GM19372 (cell line): ENCODE measurements around the gene PTPRN2.

ENCODE experiments used
- ATAC-seq: cut with Tn5 transposase; IDR thresholded peaks from one replicate; pipeline ENCODE4 v1.9.1; 2021; ENCODE audit warnings: mild to moderate bottlenecking, low read depth, moderate library complexity; ENCODE audit not compliant: unreplicated experiment

The PTPRN2 gene

DNA sequence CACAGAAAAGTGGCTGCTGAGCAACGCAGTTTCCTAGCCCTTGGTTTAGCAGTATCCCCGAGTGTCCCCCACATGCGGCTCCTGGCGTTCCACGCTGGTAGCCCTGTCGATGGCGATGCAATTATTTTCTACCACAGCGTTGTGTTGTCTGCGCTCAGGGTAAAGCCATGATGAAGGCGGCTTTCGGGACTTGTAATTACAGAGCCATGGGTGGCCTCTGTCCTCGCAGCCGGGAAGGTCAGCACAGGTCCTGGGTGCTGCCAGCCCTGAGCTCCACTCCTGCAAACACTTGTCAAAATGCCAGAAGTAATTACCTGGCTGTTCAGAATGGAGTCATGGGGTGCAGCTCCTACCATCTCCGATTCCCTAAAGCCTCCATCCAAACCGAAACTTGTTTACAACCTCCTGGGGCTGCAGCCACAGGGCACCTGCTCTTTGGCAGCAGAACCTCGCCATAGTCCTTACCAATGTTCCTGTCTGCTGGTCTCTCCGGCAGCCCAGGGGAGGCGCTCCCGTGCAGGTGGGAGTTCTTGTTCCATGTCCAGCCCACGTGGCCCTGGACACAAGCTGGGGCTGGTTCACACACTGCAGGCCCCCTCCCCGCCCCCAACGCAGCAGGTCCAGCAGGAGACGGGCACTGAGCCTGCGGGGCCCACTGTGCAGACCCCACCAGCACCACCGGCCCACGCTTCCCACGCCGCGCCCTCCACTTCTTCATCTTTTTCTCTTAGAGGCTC lies 512.6 kb downstream of the PTPRN2 start:
- no peak for ATAC-seq

DNA sequence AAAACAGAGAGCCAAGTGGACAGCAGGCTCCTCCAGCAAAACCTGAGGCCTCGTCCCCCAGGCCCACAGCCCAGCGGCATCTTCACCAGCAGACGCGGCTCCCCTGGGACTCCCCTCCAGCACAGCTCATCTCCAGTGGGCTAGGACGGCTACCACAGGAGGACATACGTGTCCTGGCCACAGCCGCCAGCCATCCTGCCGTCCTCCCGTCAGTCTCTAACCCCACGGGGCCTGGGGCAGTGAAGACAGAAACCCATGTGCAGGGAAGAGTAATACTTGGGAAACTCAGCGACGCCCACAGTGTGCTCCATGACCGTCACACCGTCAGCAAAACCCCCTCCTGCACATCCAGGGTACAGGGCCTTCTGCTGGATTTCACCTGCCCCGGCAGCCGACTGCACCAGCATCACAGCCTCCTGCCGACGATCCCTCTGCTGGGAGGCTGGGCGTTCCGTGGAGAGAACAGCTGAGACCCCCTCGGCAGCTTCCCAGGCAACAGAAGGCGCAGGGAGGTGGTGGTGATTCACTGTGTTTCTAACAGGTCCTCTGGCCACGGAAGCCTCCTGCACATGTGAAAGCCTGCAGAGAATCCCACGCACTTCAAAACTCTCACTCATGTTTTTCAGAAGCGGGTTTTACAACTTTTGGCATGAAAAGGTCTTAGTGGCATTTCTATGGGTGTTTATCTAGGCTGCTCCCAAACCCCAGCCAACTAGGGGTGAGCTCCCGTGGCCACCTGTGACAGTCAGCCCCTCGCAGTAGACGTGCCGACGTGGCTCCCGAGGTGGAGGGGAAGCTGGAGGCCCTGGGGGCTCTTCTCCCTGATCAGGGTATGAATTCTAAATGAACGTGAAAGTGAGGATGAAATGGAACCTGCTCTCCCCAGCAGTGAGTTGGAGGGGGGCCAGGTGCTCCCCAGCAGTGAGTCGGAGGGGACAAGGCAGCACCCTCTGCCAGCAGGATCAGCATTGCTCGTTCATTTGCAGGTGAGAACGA lies 513.5 kb downstream of the PTPRN2 start:
- no peak for ATAC-seq

DNA sequence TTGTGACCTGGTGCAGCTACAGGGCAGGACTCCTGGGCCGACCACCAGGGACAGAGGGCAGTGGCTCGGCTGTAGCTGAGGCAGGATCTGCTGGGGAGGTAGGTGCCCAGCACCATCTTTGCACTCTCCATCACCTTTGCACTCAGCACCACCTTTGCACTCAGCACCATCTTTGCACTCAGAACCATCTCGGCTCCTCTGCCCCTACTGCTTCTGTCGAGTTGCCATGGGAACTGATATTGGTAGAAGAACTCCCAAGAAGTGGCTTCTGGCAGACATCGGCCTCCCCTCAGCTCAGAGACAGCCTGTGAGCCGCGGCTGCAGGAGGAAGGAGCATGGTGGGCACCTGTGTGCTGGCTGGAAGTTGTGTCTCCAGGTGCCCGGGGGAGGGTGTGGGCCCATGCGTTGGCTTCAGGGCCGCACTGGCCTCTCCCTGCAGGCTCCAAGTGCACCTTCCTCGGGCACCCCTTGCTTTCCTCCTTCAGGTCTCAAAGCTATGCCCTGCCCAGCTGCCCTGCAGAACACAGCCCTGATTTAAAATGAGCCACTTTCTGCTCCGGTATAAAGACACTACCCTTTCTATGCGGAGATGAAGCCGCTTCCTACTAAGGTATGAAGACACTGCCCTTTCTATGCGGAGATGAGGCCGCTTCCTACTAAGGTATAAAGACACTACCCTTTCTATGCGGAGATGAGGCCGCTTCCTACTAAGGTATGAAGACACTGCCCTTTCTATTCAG lies 514.5 kb downstream of the PTPRN2 start:
- no peak for ATAC-seq

DNA sequence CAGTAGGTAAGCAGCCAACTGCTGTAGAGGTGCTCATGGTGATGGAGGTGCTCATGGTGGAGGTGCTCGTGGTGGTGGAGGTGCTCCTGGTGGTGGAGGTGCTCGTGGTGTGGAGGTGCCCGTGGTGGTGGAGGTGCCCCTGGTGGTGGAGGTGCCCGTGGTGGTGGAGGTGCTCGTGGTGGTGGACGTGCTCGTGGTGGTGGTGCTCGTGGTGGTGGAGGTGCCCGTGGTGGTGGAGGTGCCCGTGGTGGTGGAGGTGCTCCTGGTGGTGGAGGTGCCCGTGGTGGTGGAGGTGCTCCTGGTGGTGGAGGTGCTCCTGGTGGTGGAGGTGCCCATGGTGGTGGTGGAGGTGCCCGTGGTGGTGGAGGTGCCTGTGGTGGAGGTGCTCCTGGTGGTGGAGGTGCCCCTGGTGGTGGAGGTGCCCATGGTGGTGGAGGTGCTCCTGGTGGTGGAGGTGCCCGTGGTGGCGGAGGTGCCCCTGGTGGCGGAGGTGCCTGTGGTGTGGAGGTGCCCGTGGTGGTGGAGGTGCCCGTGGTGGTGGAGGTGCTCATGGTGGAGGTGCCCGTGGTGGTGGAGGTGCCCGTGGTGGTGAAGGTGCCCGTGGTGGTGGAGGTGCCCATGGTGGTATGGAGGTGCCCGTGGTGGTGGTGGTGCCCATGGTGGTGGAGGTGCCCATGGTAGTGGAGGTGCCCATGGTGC lies 517.3 kb downstream of the PTPRN2 start:
- ATAC-seq = no peak

DNA sequence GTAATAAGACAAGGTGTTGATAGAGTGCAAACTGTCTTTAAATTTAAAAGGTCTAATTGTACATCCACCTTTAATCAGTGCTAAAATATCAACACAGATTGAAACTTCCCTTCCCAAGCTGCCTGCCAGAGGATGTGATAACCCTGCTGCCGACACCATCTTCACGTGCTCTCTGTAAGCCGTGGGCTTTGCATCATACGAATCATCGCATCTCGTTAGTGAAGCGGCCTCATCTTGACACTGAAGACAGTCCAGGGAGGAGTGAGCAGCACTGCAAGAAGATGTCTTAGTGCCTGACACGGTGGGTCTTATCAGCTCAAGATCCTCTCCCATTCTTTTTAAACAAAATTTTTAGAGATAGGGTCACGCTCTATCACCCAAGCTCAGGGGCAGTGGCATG lies 518.8 kb downstream of the PTPRN2 start:
- no peak for ATAC-seq

DNA sequence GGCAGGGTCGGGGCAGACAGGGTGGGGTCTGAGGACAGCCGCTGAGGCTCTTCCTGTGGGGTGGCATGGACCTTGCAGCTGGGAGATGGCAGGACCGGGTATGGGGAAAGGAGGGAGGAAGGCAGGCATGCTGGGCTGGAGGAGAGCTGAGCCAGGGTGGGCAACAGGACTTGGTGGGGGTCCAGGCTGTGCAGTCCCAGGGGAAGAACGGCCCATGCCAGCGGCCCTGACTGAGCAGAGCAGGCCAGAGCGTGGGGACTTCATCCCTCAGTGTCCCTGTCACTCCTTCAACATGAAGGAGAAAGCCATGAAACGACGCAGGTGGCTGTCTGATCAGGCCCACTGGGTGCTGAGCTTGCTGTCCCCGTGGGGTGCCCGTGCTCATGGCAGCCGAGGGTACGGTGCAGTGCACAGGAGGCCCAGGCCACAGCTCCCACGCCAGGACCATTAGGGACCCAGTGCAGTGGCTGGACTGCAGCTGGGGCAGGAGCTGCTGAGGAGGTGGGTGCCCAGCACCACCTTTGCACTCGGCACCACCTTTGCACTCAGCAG lies 519.6 kb downstream of the PTPRN2 start:
- ATAC-seq = no peak

DNA sequence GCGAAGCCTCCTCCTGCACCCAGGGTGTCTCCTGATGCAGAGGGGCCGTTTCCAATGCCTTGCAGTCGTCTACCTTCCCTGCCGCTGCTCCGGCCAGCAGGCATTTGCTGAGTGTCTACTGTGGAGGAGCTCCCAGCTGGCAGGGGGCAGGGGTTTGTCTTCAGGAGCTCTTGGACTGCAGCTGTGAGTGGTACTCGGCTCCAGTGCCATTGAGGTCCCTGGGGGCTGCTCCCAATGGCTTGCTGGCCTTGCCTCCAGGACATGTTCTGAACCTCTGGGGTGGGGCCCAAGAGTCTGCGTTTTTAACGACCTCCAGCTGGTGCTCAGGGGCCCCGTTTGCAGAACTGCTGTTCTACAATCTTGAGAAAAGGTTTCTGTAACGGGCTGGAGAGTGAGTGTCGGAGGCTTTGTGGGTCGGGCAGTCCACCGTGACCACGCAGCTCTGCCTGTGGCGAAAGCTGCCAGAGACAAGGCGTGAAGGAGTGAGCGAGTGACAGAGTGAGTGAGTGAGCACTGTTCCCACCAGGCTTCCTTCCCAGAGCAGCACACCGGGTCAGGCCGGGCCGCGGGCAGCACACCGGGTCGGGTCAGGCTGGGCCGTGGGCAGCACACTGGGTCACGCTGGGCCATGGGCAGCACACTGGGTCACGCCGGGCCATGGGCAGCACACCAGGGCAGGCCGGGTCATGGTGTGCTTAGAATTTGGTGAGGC lies 520.2 kb downstream of the PTPRN2 start:
- ATAC-seq = no peak

DNA sequence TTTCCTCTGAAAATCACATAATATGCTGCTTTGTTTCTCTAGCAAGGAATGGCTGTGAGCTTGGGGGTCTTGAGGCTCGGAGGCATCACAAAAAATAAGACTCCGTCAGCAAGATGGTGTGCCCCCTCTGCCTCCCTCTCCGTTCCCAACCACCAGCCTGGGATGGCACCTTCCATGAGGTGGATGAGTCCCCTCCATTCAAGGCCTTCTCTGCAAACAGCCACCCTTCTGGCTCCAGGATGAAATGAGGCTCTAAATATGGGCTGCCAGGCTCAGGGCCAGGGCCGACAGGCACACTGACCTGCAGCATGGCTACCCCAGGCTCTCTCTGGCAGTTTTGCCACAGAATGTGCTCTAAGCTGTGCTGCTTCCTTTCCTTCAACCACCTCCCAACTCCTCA lies 521.5 kb downstream of the PTPRN2 start:
- ATAC-seq = no peak

DNA sequence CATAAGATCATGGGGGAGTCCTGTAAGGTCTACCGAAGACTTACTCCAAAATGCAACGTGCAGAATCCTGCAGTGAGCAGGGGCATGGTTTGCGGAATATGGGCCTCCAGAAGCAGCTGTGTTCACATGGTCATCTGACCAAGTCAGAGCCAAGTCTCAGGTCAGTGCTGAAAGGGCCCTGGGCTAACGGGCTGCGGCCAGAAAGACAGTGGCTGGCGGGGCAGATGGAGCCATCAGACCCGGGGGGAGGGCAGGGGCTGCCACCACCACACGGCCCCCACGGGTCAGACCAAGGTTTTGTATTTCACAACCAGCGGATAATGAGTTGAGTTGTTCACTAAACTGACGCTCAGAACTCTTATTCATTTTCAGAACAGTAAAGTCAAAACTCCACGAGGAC lies 522.3 kb downstream of the PTPRN2 start:
- ATAC-seq = no peak

DNA sequence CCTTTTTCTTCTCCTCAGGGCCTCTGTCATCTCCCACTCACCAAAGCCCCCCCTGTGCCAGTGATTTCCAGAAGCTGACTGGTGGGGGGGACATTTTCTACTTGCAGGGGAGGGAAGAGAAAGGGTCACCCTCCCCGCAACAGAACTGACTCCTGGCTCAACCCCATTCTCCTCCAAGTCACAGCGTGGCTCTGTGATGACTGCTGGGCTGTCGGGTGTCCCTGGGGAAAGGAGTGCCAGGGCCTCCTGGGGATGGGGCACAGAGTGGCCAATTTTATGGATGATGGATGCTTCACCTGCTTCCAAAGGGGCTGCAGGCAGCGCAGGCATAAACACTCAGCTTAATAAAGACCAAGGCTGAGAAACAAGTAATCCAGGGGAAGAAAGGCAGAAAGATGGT lies 523.0 kb downstream of the PTPRN2 start:
- ATAC-seq = no peak

DNA sequence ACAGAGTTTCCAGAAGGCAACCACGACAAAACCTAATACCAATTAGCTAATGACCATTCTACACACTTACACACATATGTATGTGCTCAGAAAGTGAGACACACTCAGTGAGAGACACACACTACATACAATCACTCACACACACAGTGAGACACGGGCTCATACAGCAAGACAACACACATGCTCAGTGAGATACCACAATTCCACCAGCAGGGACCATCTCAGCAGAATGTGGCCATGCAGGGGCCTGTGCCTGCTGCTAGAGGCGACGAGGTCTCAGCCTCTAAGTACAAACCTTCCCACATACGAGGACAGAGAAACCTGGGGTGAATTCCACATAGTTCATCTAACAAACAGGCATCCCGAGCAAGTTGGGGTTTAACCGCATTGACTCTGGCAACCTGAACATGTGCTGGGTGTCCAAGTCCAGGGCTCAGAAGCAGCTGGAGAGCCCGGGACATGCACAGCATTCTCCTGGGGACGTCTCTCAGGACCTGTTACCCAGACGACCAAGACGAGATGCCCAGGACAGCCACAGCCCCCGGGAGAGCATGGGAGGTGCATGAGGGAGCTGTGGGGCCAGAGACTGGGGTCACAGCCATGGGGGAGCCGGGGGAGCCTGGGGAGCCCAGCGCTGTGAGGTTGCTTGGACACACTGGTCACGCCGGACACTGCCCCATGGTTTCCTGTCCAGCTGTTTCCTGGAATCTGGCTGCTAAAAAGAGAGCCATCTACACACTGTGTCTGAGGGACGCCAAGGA lies 523.6 kb downstream of the PTPRN2 start:
- ATAC-seq = no peak

DNA sequence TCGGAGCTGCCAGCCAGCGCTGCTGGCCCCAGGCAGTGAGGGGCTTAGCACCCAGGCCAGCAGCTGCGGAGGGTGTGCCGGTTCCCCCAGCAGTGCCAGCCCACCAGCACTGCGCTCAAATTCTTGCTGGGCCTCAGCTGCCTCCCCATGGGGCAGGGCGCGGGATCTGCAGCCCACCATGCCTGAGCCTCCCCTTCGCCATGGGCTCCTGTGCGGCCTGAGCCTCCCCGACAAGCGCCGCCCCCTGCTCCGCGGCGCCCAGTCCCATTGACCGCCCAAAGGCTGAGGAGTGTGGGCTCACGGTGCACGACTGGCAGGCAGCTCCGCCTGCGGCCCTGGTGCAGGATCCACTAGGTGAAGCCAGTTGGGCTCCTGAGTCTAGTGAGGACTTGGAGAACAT lies 525.0 kb downstream of the PTPRN2 start:
- ATAC-seq = no peak

DNA sequence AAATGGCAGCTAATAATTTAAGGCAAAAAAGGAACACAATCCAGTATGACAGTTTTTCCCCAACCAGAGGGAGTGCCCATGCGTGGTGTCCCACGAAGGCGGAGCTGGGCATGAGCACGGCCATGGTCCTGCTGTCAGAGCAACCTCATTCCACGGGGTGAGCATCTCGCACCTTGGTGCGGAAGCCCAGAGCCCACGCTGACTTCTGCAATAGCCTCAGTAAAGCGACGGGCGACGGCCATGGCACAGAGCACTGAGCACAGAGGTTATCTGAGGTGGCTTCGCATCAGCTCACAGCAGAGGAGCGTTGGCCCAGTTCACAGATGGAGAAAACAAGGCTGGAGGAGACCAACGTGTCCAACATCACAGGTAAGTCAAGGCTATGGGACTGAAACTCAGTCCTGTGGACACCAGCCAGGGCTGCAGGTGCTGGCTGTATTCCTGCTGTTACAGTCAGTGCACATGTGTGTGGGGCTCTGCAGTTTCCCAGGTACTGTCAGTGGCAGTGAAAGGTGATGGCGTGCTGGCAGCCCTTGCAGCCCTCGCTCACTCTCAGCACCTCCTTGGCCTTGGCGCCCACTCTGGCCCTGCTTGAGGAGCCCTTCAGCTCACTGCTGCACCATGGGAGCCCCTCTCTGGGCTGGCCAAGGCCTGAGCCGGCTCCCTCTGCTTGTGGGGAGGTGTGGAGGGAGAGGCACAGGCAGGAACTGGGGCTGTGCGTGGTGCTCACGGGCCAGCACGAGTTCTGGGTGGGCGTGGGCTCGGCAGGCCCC lies 525.6 kb downstream of the PTPRN2 start:
- no peak for ATAC-seq

DNA sequence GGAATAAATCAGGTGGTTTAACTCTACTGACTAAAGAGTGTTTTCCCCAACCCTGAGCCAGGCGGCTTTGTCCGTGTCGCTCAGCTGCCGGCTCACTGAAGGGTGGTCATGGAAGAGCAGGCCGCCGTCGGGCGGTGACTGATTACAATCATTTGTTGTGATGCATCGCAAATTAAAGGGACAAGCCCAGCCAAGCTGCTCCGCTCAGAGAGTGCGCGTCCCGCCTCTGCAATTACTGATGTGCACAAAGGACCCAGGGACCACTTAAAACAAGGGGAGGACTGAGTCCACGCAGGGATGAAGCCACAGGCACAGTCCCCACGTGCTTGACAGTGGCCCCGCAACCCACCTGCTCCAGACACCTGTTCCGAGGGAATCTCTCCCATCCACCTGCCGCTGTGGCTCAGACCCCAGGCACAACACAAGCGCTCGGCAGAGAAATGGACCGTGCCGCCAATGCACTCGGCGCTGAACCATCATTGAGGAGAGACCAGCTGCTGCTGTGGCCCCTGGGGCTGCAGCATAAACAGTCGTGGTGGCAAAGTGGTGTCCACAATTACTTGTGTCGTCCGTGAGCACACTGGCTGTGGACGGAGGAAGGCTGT lies 526.5 kb downstream of the PTPRN2 start:
- ATAC-seq = no peak

DNA sequence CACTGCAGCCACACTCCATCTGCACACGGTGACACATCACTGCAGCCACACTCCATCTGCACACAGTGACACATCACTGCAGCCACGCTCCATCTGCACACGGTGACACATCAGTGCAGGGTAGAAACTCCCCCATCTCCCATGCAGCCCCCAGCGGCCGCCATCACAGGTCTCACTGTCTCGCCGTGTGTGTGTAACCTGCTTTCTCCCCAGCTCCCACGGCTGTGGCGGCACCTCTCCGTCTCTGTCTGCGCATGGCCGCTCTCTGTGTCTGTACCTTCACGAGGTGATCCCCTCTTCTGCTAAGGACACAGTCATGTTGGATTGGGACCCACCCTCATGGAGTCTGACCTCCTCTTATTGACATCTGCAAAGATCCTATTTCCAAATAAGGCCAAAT lies 527.4 kb downstream of the PTPRN2 start:
- no peak for ATAC-seq

DNA sequence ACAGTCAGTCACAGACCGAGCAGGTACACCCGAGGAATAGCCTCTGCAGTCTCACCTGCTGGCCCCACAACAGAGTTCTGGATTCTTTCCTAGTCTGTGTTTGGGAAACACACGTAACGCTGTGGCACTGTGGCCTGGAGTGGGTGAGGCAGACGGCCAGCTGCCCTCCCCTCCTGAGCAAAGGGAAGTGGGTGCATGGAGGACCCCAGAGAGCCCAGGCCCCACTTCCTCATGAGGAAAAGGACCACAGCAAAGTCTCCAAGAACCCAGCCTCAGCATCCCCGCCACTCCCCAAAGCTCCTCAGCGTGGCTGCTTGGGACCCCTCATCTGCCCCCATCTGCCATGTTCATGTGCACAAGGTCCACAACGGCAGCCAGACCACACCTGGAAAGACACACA lies 530.2 kb downstream of the PTPRN2 start:
- no peak for ATAC-seq

DNA sequence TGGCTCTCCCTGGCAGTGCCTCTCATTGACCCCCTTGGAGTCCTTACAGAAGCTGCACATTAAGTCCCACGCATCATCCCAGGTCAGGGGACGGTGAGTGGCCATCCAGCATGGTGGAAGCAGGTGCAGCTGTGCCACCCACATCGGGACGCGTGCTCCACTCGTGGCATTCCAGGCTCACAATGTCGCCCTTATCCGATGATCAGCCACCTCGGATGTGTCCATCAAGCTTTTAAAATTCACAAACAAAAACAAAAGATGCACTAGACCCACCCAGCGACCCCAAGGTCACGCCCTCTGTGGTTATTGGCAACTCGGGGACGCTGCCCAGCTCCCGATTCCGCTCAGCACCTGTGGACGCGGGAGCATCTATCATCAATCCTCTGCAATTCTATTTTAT lies 530.9 kb downstream of the PTPRN2 start:
- ATAC-seq = no peak
